ENCODE data around the gene TXNRD2.

- no peak for TF ChIP-seq CTCF (IDR thresholded peaks at IDR 0.05; ENCODE audit: low read length)
- no peak for TF ChIP-seq EZH2 (optimal IDR thresholded peaks at IDR 0.05; ENCODE audit: low read depth, low read length)
Measured at GRCh38 chr22:19955241-19956128, 13.9 kb upstream of the TXNRD2 start.

All from MM.1S (cell line).